ENCODE results near the gene TMBIM6. TPM values are rescaled to one million over a fixed set of nuclear protein-coding genes. Genes with fewer than 3 reads are reported as not detected.
"Not testable (repeated sequence)": the region's sequence is repeated elsewhere in the genome, so short reads cannot be mapped to it uniquely, and the experiment has no call there.

The TMBIM6 gene
- total and polyA plus RNA-seq, 2 donors from 2014 or later, result 644 to 724 TPM

- Histone ChIP-seq H3K27ac (ENCODE audit: low read depth in 2 of 2, low read length in 2 of 2) (no peak overlapping the region), H3K36me3 (ENCODE audit: control insufficient read depth in 2 of 3, insufficient read depth in 3 of 3, low read length in 3 of 3) (no peaks in the 10 kb centered on the region), H3K4me3 (ENCODE audit: low read length in 3 of 3) (no peak overlapping the region), H3K4me1 (ENCODE audit: control insufficient read depth in 2 of 3, insufficient read depth in 2 of 3, low read depth in 1 of 3, low read length in 3 of 3) (no peaks in the 10 kb centered on the region), H3K9ac (ENCODE audit: low read length in 3 of 3) (no peak overlapping the region), H3K27me3 (ENCODE audit: control insufficient read depth, insufficient read depth, low read length) (no peaks in the 10 kb centered on the region), H3K9me3 (ENCODE audit: control insufficient read depth in 2 of 3, insufficient read depth in 1 of 3, low read length in 3 of 3) (no peaks in the 10 kb centered on the region)
- DNase-seq, result no peak
- no peak for FAIRE-seq
- intact Hi-C loops (cut with DNase I), result no loop called here
- TF ChIP-seq CTCF (IDR thresholded peaks at IDR 0.05; ENCODE audit: borderline replicate concordance, extremely low read depth, insufficient read depth), result no peak
These were observed 11.3 kb upstream of the TMBIM6 start for GRCh38 chr12:49730050-49730449.

- no peak for FAIRE-seq
- H3K9ac ChIP-seq (ENCODE audit: low read length in 3 of 3), result no peak overlapping the region
- no peaks in the 10 kb centered on the region for H3K4me1 ChIP-seq (ENCODE audit: control insufficient read depth in 2 of 3, insufficient read depth in 2 of 3, low read depth in 1 of 3, low read length in 3 of 3)
- intact Hi-C loops (cut with DNase I), result no loop called here
- no peak overlapping the region for H3K4me3 ChIP-seq (ENCODE audit: low read length in 3 of 3)
- DNase-seq, result no peak
- no peak overlapping the region for H3K27ac ChIP-seq (ENCODE audit: low read depth in 2 of 2, low read length in 2 of 2)
- H3K36me3 ChIP-seq (ENCODE audit: control insufficient read depth in 2 of 3, insufficient read depth in 3 of 3, low read length in 3 of 3), result no peaks in the 10 kb centered on the region
- H3K9me3 ChIP-seq (ENCODE audit: control insufficient read depth in 2 of 3, insufficient read depth in 1 of 3, low read length in 3 of 3), result no peaks in the 10 kb centered on the region
- TF ChIP-seq CTCF (IDR thresholded peaks at IDR 0.05; ENCODE audit: borderline replicate concordance, extremely low read depth, insufficient read depth), result no peak
- no peaks in the 10 kb centered on the region for H3K27me3 ChIP-seq (ENCODE audit: control insufficient read depth, insufficient read depth, low read length)
These were observed 10.7 kb upstream of the TMBIM6 start for GRCh38 chr12:49730568-49731101.

GRCh38 chr12:49733219-49734017 lies 7.9 kb upstream of the TMBIM6 start:
- Histone ChIP-seq H3K9ac (ENCODE audit: low read length in 3 of 3) (no peak overlapping the region), H3K4me3 (ENCODE audit: low read length in 3 of 3) (no peak overlapping the region), H3K36me3 (ENCODE audit: control insufficient read depth in 2 of 3, insufficient read depth in 3 of 3, low read length in 3 of 3) (no peaks in the 10 kb centered on the region), H3K27me3 (ENCODE audit: control insufficient read depth, insufficient read depth, low read length) (no peaks in the 10 kb centered on the region), H3K27ac (ENCODE audit: low read depth in 2 of 2, low read length in 2 of 2) (no peak overlapping the region), H3K9me3 (ENCODE audit: control insufficient read depth in 2 of 3, insufficient read depth in 1 of 3, low read length in 3 of 3) (no peaks in the 10 kb centered on the region), H3K4me1 (ENCODE audit: control insufficient read depth in 2 of 3, insufficient read depth in 2 of 3, low read depth in 1 of 3, low read length in 3 of 3) (no peaks in the 10 kb centered on the region)
- DNase-seq, result no peak
- no peak for FAIRE-seq
- intact Hi-C loops (cut with DNase I), result no loop called here
- TF ChIP-seq CTCF (IDR thresholded peaks at IDR 0.05; ENCODE audit: borderline replicate concordance, extremely low read depth, insufficient read depth), result no peak

GRCh38 chr12:49734900-49735299 lies 6.5 kb upstream of the TMBIM6 start:
- DNase-seq; H3K9ac ChIP-seq (ENCODE audit: low read length in 3 of 3); FAIRE-seq; H3K36me3 ChIP-seq (ENCODE audit: control insufficient read depth in 2 of 3, insufficient read depth in 3 of 3, low read length in 3 of 3); H3K4me1 ChIP-seq (ENCODE audit: control insufficient read depth in 2 of 3, insufficient read depth in 2 of 3, low read depth in 1 of 3, low read length in 3 of 3); H3K27ac ChIP-seq (ENCODE audit: low read depth in 2 of 2, low read length in 2 of 2); H3K9me3 ChIP-seq (ENCODE audit: control insufficient read depth in 2 of 3, insufficient read depth in 1 of 3, low read length in 3 of 3); H3K27me3 ChIP-seq (ENCODE audit: control insufficient read depth, insufficient read depth, low read length); intact Hi-C loops (cut with DNase I); H3K4me3 ChIP-seq (ENCODE audit: low read length in 3 of 3): not testable (repeated sequence)

- FAIRE-seq, result not testable (repeated sequence)
These were observed 2.6 kb upstream of the TMBIM6 start for GRCh38 chr12:49738721-49739120.

GRCh38 chr12:49740277-49740676 lies 1.1 kb upstream of the TMBIM6 start:
- H3K27me3 ChIP-seq (ENCODE audit: control insufficient read depth, insufficient read depth, low read length); H3K4me3 ChIP-seq (ENCODE audit: low read length in 3 of 3); H3K36me3 ChIP-seq (ENCODE audit: control insufficient read depth in 2 of 3, insufficient read depth in 3 of 3, low read length in 3 of 3); H3K9ac ChIP-seq (ENCODE audit: low read length in 3 of 3); H3K27ac ChIP-seq (ENCODE audit: low read depth in 2 of 2, low read length in 2 of 2); DNase-seq; H3K9me3 ChIP-seq (ENCODE audit: control insufficient read depth in 2 of 3, insufficient read depth in 1 of 3, low read length in 3 of 3); intact Hi-C loops (cut with DNase I); FAIRE-seq: not testable (repeated sequence)
- H3K4me1 ChIP-seq (ENCODE audit: control insufficient read depth in 2 of 3, insufficient read depth in 2 of 3, low read depth in 1 of 3, low read length in 3 of 3), result peaks cover 0 to 15% (median 7%) of the 10 kb centered on the region in 3 donors

More at GRCh38 chr12:49738721-49739120, 2.6 kb upstream of the TMBIM6 start:
- H3K4me1 ChIP-seq (ENCODE audit: control insufficient read depth in 2 of 3, insufficient read depth in 2 of 3, low read depth in 1 of 3, low read length in 3 of 3); H3K9me3 ChIP-seq (ENCODE audit: control insufficient read depth in 2 of 3, insufficient read depth in 1 of 3, low read length in 3 of 3); H3K36me3 ChIP-seq (ENCODE audit: control insufficient read depth in 2 of 3, insufficient read depth in 3 of 3, low read length in 3 of 3); intact Hi-C loops (cut with DNase I); H3K4me3 ChIP-seq (ENCODE audit: low read length in 3 of 3); DNase-seq; H3K9ac ChIP-seq (ENCODE audit: low read length in 3 of 3); H3K27me3 ChIP-seq (ENCODE audit: control insufficient read depth, insufficient read depth, low read length); H3K27ac ChIP-seq (ENCODE audit: low read depth in 2 of 2, low read length in 2 of 2): not testable (repeated sequence)
